GM19023 (cell line): Measurements from ENCODE around the gene OR52B6.
A peak's percentile ranks its signal among the peaks of the same experiment; 100 is the strongest.
"Not testable (repeated sequence)": the region's sequence is repeated elsewhere in the genome, so short reads cannot be mapped to it uniquely, and the experiment has no call there.

Experiments
- ATAC-seq: cut with Tn5 transposase; IDR thresholded peaks from one replicate; pipeline ENCODE4 v1.9.1; 2021; ENCODE audit warnings: mild to moderate bottlenecking, moderate library complexity; ENCODE audit not compliant: unreplicated experiment

Gene OR52B6

GRCh38 chr11:5580577-5580976 lies at the start of gene OR52B6:
Gene OR52B6, plus strand, starts transcription at chr11:5580877. Its CDS starts 0 bp downstream, at chr11:5580877.
- no peak for ATAC-seq

- no peak for ATAC-seq
Measured at GRCh38 chr11:5531053-5531831, 49.4 kb upstream of the OR52B6 start.

- ATAC-seq: no peak
Measured at GRCh38 chr11:5534046-5534445, 46.6 kb upstream of the OR52B6 start.

- no peak for ATAC-seq
Measured at GRCh38 chr11:5536482-5536881, 44.2 kb upstream of the OR52B6 start.

- ATAC-seq: no peak
Measured at GRCh38 chr11:5541427-5541826, 39.2 kb upstream of the OR52B6 start.

GRCh38 chr11:5546457-5546856 lies 34.2 kb upstream of the OR52B6 start:
- ATAC-seq: no peak

- ATAC-seq: no peak
Measured at GRCh38 chr11:5547982-5548381, 32.7 kb upstream of the OR52B6 start.

GRCh38 chr11:5548440-5548839 lies 32.2 kb upstream of the OR52B6 start, which contains the start of gene OR52H1:
Gene OR52H1, minus strand, starts transcription at chr11:5548540. Its CDS starts 3,035 bp downstream, at chr11:5545505.
- ATAC-seq: no peak

- ATAC-seq: peak; percentile 75
Measured at GRCh38 chr11:5550440-5551095, 30.1 kb upstream of the OR52B6 start.

- ATAC-seq: no peak
Measured at GRCh38 chr11:5553343-5553742, 27.3 kb upstream of the OR52B6 start.

GRCh38 chr11:5556596-5557188 lies 24.0 kb upstream of the OR52B6 start:
- no peak for ATAC-seq

- ATAC-seq: no peak
Measured at GRCh38 chr11:5557751-5558150, 22.9 kb upstream of the OR52B6 start.

GRCh38 chr11:5564259-5565019 lies 16.2 kb upstream of the OR52B6 start:
- no peak for ATAC-seq

GRCh38 chr11:5574654-5575053 lies 6.0 kb upstream of the OR52B6 start:
- no peak for ATAC-seq

GRCh38 chr11:5575152-5575551 lies 5.5 kb upstream of the OR52B6 start:
- no peak for ATAC-seq

- ATAC-seq: no peak
Measured at GRCh38 chr11:5577101-5577500, 3.6 kb upstream of the OR52B6 start.

GRCh38 chr11:5581014-5581413 lies 337 bp downstream of the OR52B6 start:
- ATAC-seq: no peak

GRCh38 chr11:5584458-5584857 lies 3.8 kb downstream of the OR52B6 start:
- not testable (repeated sequence) for ATAC-seq

- ATAC-seq: not testable (repeated sequence)
Measured at GRCh38 chr11:5589906-5590305, 9.2 kb downstream of the OR52B6 start.

GRCh38 chr11:5591613-5592012 lies 10.9 kb downstream of the OR52B6 start:
- ATAC-seq: no peak

- no peak for ATAC-seq
Measured at GRCh38 chr11:5592615-5593014, 11.9 kb downstream of the OR52B6 start.
